Measurements from ENCODE around the gene GRIN2A.

GRIN2A gene

GRCh38 chr16:10037751-10038150 is 144.5 kb downstream of the GRIN2A start:
- TF ChIP-seq CTCF (IDR thresholded peaks at IDR 0.05): no peak
- TF ChIP-seq ZFX (IDR thresholded peaks at IDR 0.05; ENCODE audit: borderline replicate concordance): no peak
- H3K27ac ChIP-seq: no peak overlapping the region

DNA sequence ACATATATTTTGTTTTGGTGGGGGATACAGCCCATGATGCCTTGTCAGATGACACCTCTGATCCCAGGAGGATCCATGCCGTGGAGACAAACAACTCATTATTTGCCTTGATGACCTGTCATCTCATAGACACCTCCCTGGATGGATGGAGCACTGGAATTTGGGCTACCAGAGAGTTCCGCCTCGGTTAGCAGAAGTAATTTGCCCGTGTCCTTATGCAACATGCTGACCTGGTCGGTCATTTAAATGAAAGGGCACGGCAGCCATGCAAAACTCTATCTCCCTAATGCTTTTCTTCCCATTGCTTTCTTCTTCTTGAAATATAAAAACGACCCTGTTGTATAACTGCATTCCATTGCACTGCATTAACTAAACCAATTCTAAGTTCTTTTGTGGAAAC is 145.3 kb downstream of the GRIN2A start:
- no peak for TF ChIP-seq CTCF (IDR thresholded peaks at IDR 0.05)
- no peak overlapping the region for H3K27ac ChIP-seq

DNA sequence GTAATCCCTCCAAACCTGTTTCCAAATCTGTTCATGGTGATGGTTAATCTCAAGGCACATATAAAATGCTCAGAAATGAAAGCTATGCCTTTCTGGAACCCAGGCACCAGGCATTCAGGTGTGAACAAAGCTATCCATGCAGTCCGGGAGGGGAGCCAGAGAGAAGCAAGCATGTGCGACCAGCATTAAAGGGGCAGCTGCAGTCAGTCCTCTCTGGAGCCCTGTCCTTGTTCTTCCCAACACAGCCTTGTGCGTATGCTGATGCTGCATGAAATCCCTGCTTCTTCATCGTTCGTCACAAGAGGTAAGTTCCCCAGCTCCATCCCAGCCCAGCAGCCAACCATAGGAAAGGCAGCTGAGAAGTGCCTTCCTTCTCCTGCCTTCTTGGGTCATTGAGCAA is 148.7 kb downstream of the GRIN2A start:
- TF ChIP-seq ZFX (IDR thresholded peaks at IDR 0.05; ENCODE audit: borderline replicate concordance) (no peak), CTCF (IDR thresholded peaks at IDR 0.05) (no peak)
- no peak overlapping the region for H3K27ac ChIP-seq

- TF ChIP-seq CTCF (IDR thresholded peaks at IDR 0.05) (no peak), ZFX (IDR thresholded peaks at IDR 0.05; ENCODE audit: borderline replicate concordance) (no peak)
- H3K27ac ChIP-seq: no peak overlapping the region
Measured at GRCh38 chr16:10031955-10032354, 150.3 kb downstream of the GRIN2A start.

GRCh38 chr16:10031473-10031872 is 150.8 kb downstream of the GRIN2A start:
- TF ChIP-seq CTCF (IDR thresholded peaks at IDR 0.05): no peak
- TF ChIP-seq ZFX (IDR thresholded peaks at IDR 0.05; ENCODE audit: borderline replicate concordance): no peak
- no peak overlapping the region for H3K27ac ChIP-seq

DNA sequence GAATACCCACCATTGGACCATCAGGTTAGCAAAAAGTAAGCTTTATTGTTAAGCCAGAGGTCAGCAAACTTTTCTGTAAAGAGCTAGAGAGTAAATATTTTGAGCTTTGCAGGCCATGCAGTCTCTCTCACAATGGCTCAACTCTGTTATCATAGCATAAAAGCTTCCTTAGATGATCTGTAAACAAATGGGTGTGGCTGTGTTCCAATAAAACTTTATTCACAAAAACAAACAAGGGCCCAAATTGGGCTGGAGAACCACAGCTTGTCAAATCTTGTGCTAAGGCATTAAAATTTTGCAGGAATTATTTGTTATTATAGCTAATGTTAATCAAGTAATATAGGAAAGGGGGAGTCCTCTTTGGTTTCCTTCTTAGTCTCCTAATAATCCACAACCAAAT is 153.6 kb downstream of the GRIN2A start:
- H3K27ac ChIP-seq: no peak overlapping the region
- TF ChIP-seq CTCF (IDR thresholded peaks at IDR 0.05): no peak
- TF ChIP-seq ZFX (IDR thresholded peaks at IDR 0.05; ENCODE audit: borderline replicate concordance): no peak

GRCh38 chr16:10027553-10027952 is 154.7 kb downstream of the GRIN2A start:
- H3K27ac ChIP-seq: no peak overlapping the region
- TF ChIP-seq ZFX (IDR thresholded peaks at IDR 0.05; ENCODE audit: borderline replicate concordance) (no peak), CTCF (IDR thresholded peaks at IDR 0.05) (no peak)
